B cell (primary cell): ENCODE measurements around the gene THOC5. TPM values are rescaled to one million over a fixed set of nuclear protein-coding genes. Genes with fewer than 3 reads are reported as not detected.

Source experiments
- ATAC-seq: fragments of 200-7000 bp; cut with Tn5 transposase; one replicate; pipeline ENCODE4 v1.10.0; 2021; ENCODE audit warnings: low read depth, mild to moderate bottlenecking, moderate number of reproducible peaks, moderate library complexity
- CTCF ChIA-PET: fragments of 350-600 bp; sonication (Branson Sonifier 250); formaldehyde crosslinking; loops from one replicate; lab custom pipeline; 2021; ENCODE audit warnings: antibody characterized with exemption, inconsistent platforms; lab: Charles Lee
- POLR2A ChIA-PET: fragments of 350-600 bp; sonication (Branson Sonifier 250); formaldehyde crosslinking; loops from one replicate; lab custom pipeline; 2021; ENCODE audit warnings: antibody characterized with exemption; lab: Charles Lee
- DNase-seq: peaks from one replicate; pipeline ENCODE4 v3.0.0; 2013
- H2AFZ ChIP-seq: 2 replicates; pipeline ENCODE4 v1.6.1; 2012; ENCODE audit warnings: mild to moderate bottlenecking, low read depth, low read length; ENCODE audit not compliant: insufficient read depth, poor library complexity, severe bottlenecking
- H3K27ac ChIP-seq, 2 donors: 1 replicate in 1 of 2; 2 replicates in 1 of 2; pipeline ENCODE4 v1.5.1; 2012 to 2013; ENCODE audit warnings: low read length in 2 of 2, mild to moderate bottlenecking in 2 of 2, moderate library complexity in 1 of 2
- H3K27me3 ChIP-seq, 4 experiments: fragments of 200-600 bp in 1 of 4; sonication (generic) in 1 of 4; replicated peaks in 1 of 4; 1 replicate in 2 of 4; 2 replicates in 2 of 4; pipeline versions ENCODE4 v1.6.1 to v1.7.0; 2013 to 2016; ENCODE audit warnings: low read length in 3 of 4, mild to moderate bottlenecking in 2 of 4, mixed read lengths in 1 of 4, moderate library complexity in 1 of 4; ENCODE audit not compliant: insufficient read depth in 4 of 4, control insufficient read depth in 3 of 4; ENCODE audit errors: control extremely low read depth in 1 of 4
- H3K36me3 ChIP-seq, 2 experiments: replicated peaks in 1 of 2; 1 replicate in 1 of 2; 2 replicates in 1 of 2; pipeline versions ENCODE4 v1.6.1 to v1.7.1; 2013; ENCODE audit warnings: low read length in 1 of 2; ENCODE audit not compliant: insufficient read depth in 2 of 2, control insufficient read depth in 1 of 2; ENCODE audit errors: control extremely low read depth in 1 of 2, extremely low read depth in 1 of 2
- H3K4me1 ChIP-seq, 2 donors: fragments of 200-600 bp in 1 of 2; sonication (generic) in 1 of 2; 1 replicate in 1 of 2; 2 replicates in 1 of 2; pipeline versions ENCODE4 v1.5.1 to v1.6.1; 2013 to 2017; ENCODE audit warnings: low read length in 2 of 2; ENCODE audit not compliant: control insufficient read depth in 2 of 2, insufficient read depth in 2 of 2
- H3K4me2 ChIP-seq: replicated peaks from 2 replicates; pipeline ENCODE3; 2012; ENCODE audit warnings: mild to moderate bottlenecking, low read depth, low read length; ENCODE audit not compliant: poor library complexity, severe bottlenecking
- H3K4me3 ChIP-seq, 5 experiments: fragments of 200-600 bp in 1 of 5; sonication (generic) in 1 of 5; 1 replicate in 3 of 5; 2 replicates in 2 of 5; pipeline versions ENCODE4 v1.5.1 to v1.7.0; 2011 to 2016; ENCODE audit warnings: low read length in 4 of 5, mild to moderate bottlenecking in 4 of 5, low read depth in 2 of 5, control low read depth in 1 of 5, moderate library complexity in 1 of 5; ENCODE audit not compliant: insufficient read depth in 1 of 5; ENCODE audit errors: control extremely low read depth in 1 of 5, extremely low read depth in 1 of 5
- H3K79me2 ChIP-seq: fragments of 200-600 bp; sonication (generic); one replicate; pipeline ENCODE4 v1.6.0; 2016; ENCODE audit warnings: low read length; ENCODE audit not compliant: control insufficient read depth, insufficient read depth
- H3K9ac ChIP-seq: fragments of 200-600 bp; sonication (generic); 2 replicates; pipeline ENCODE4 v1.6.1; 2017; ENCODE audit warnings: mild to moderate bottlenecking, low read length, moderate library complexity
- H3K9me3 ChIP-seq, 3 donors: one replicate each; pipeline versions ENCODE4 v1.6.1 to v1.7.1; 2013; ENCODE audit warnings: low read length in 2 of 3; ENCODE audit not compliant: control insufficient read depth in 2 of 3, insufficient read depth in 1 of 3; ENCODE audit errors: control extremely low read depth in 1 of 3
- H4K20me1 ChIP-seq: 2 replicates; pipeline ENCODE4 v1.6.0; 2012; ENCODE audit warnings: mild to moderate bottlenecking, low read length; ENCODE audit not compliant: insufficient read depth, control insufficient read depth, poor library complexity, severe bottlenecking
- H3K27ac Mint-ChIP-seq: one replicate; pipeline ENCODE4 v1.8.0; 2021; ENCODE audit warnings: mixed read lengths
- H3K27me3 Mint-ChIP-seq: one replicate; pipeline ENCODE4 v1.8.0; 2021; ENCODE audit warnings: mixed read lengths
- H3K4me1 Mint-ChIP-seq: one replicate; pipeline ENCODE4 v1.8.0; 2021; ENCODE audit warnings: mixed read lengths
- H3K4me3 Mint-ChIP-seq: one replicate; pipeline ENCODE4 v1.8.0; 2021; ENCODE audit warnings: mixed read lengths
- H3K9me3 Mint-ChIP-seq: one replicate; pipeline ENCODE4 v1.8.0; 2022; ENCODE audit warnings: mixed read lengths; ENCODE audit not compliant: insufficient read depth
- CTCF ChIP-seq: fragments of 200-600 bp; IDR thresholded peaks from one replicate; pipeline ENCODE4 v1.8.0; 2022; ENCODE audit warnings: antibody characterized with exemption, mild to moderate bottlenecking
- EZH2 ChIP-seq: IDR thresholded peaks from 2 replicates; pipeline ENCODE4 v1.6.1; 2012; ENCODE audit warnings: borderline replicate concordance, low read depth, mild to moderate bottlenecking, moderate library complexity, low read length; ENCODE audit not compliant: insufficient read depth, poor library complexity, severe bottlenecking
- WGBS: methylation state at CpG from one replicate; pipeline ENCODE4 v1.1.5; 2013; ENCODE audit warnings: missing lambda C conversion rate; ENCODE audit not compliant: insufficient coverage; 5-methylcytosine and 5-hydroxymethylcytosine counted together
- intact Hi-C: fragments of 100-400 bp; cut with micrococcal nuclease; formaldehyde crosslinking; loops from one replicate; pipeline ENCODE4 v1.10.0; 2022
- polyA plus RNA-seq: library from polyadenylated mRNA; depleted of rRNA; stranded (reverse); fragments of >200 nt; gene quantifications from 2 replicates; pipeline ENCODE4 v1.2.3, GENCODE V29; 2012
- total RNA-seq, 2 donors: library from RNA; stranded (reverse); fragments of 120-200 nt in 1 of 2; gene quantifications; 1 replicate in 1 of 2; 2 replicates in 1 of 2; pipeline versions ENCODE4 v1.2.3 to v1.2.4, GENCODE V29; 2013 to 2022

Gene THOC5
- total and polyA plus RNA-seq, 2 donors (not counting 1 experiment from before 2014, with no cell fraction given) = 26.5 to 59.1 TPM

- no peak overlapping the region for H2AFZ ChIP-seq
- TF ChIP-seq CTCF = no peak
- no peak for TF ChIP-seq EZH2
- H3K27me3 Mint-ChIP-seq = peaks cover 40% of the 10 kb centered on the region
- H3K27me3 ChIP-seq = peaks cover 0 to 61% (median 43%) of the 10 kb centered on the region in 4 experiments
- DNase-seq (peak; percentile 32), ATAC-seq (peak; percentile 22)
- peaks cover 0 to 24% (median 0%) of the 10 kb centered on the region in 3 donors for H3K9me3 ChIP-seq
- H3K27ac ChIP-seq = no peak overlapping the region
- H3K4me1 Mint-ChIP-seq = peaks cover 46% of the 10 kb centered on the region
- peaks cover 36 to 43% of the 10 kb centered on the region in 2 donors for H3K4me1 ChIP-seq
- peak overlapping the region; percentile 16 for H3K4me3 Mint-ChIP-seq
- H4K20me1 ChIP-seq = no peaks in the 10 kb centered on the region
- H3K36me3 ChIP-seq = no peaks in the 10 kb centered on the region
- H3K27ac Mint-ChIP-seq = no peak overlapping the region
- no peak overlapping the region for H3K4me3 ChIP-seq
- intact Hi-C loops = loop anchor here (5.0 kb wide), 1 partner anchor 81 kb away; no protein-coding TSS in a partner anchor
- 16% methylated on average over 19 of the region's 21 CpGs for WGBS
- H3K4me2 ChIP-seq = no peak overlapping the region
- H3K79me2 ChIP-seq = no peaks in the 10 kb centered on the region
- ChIA-PET CTCF (no interaction called here), POLR2A (no interaction called here)
- H3K9me3 Mint-ChIP-seq = no peaks in the 10 kb centered on the region
- H3K9ac ChIP-seq = no peak overlapping the region
These were observed 75.0 kb downstream of the THOC5 start for GRCh38 chr22:29478326-29479276.
